ENCODE data around the gene ASMT. TPM values are rescaled to one million over a fixed set of nuclear protein-coding genes. Genes with fewer than 3 reads are reported as not detected.

Gene ASMT
- total RNA-seq, 1 donor from 2014 or later = not detected

DNA sequence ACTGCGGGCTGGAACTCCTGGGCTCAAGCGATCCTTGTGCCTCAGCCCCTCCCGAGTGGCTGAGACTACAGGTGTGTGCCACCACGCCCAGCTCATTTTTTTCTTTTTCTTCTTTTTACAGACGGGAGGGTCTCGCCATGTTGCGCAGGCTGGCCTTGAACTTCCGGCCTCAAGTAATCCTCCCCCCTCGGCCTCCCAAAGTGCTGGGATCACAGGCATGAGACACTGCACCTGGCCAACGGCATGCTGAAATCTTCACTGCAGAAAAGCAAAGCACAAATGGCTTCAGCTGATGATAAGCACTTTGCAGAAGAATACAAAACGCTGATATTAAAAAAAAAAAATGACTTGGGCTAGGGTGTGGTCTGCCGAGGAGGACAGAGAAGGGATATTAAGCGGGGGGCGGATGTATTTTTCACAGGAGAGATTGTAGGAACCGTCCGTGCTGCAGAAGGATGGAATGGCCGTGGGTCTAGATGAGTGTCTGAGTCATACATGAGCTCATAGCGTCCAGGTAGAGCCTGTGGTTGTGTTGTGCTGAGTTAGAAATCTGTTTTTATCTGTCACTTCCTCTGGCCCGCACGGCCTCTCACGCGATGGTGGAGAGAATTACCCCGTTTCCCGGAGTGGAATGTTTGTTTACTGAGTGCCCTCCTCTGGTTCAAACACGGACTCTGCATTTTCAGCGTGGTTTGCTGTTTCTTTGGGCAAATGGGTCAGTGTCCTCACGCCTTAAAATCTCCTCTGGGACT lies 32.0 kb upstream of the ASMT start:
- Histone ChIP-seq H3K27me3 (ENCODE audit: control insufficient read depth, insufficient read depth, low read length) (no peaks in the 10 kb centered on the region), H3K36me3 (ENCODE audit: control insufficient read depth, insufficient read depth, low read length) (no peaks in the 10 kb centered on the region), H3K4me3 (ENCODE audit: low read depth, low read length) (no peak overlapping the region)
- TF ChIP-seq, protein P1, sequence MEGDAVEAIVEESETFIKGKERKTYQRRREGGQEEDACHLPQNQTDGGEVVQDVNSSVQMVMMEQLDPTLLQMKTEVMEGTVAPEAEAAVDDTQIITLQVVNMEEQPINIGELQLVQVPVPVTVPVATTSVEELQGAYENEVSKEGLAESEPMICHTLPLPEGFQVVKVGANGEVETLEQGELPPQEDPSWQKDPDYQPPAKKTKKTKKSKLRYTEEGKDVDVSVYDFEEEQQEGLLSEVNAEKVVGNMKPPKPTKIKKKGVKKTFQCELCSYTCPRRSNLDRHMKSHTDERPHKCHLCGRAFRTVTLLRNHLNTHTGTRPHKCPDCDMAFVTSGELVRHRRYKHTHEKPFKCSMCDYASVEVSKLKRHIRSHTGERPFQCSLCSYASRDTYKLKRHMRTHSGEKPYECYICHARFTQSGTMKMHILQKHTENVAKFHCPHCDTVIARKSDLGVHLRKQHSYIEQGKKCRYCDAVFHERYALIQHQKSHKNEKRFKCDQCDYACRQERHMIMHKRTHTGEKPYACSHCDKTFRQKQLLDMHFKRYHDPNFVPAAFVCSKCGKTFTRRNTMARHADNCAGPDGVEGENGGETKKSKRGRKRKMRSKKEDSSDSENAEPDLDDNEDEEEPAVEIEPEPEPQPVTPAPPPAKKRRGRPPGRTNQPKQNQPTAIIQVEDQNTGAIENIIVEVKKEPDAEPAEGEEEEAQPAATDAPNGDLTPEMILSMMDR (IDR thresholded peaks at IDR 0.05; ENCODE audit: insufficient read depth, low read length, poor library complexity, severe bottlenecking) = no peak
- DNase-seq (ENCODE audit: low read depth) = no peak

- H3K4me3 ChIP-seq (ENCODE audit: low read depth, low read length) = no peak overlapping the region
- TF ChIP-seq, protein P1 (IDR thresholded peaks at IDR 0.05; ENCODE audit: insufficient read depth, low read length, poor library complexity, severe bottlenecking) = no peak
Measured at GRCh38 chrX:1584237-1585011, 30.4 kb upstream of the ASMT start.

DNA sequence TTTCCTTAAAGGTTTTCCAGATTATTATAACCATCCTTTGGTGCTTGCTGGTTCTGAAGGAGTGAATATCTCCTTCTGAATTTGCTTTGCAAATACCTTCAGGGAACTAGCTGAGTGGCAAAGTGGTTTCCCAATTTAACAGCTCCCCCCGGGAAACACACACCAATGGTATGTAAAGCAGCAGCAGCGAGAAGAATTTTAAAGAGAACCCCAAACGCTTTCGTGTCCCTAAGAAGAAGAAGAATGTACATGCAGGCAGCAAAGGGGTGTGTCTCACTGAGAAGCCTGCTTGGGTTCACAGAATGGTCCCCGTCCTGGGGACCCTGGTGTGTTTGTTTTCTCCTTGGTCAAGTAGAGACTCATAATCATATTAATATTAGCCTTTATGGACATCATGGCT lies 27.7 kb upstream of the ASMT start:
- Histone ChIP-seq H3K36me3 (ENCODE audit: control insufficient read depth, insufficient read depth, low read length) (no peaks in the 10 kb centered on the region), H3K4me3 (ENCODE audit: low read depth, low read length) (no peak overlapping the region), H3K27me3 (ENCODE audit: control insufficient read depth, insufficient read depth, low read length) (no peaks in the 10 kb centered on the region)
- TF ChIP-seq, protein P1 (IDR thresholded peaks at IDR 0.05; ENCODE audit: insufficient read depth, low read length, poor library complexity, severe bottlenecking) = no peak
- DNase-seq (ENCODE audit: low read depth) = no peak

More at GRCh38 chrX:1584237-1585011, 30.4 kb upstream of the ASMT start:
- no peaks in the 10 kb centered on the region for H3K36me3 ChIP-seq (ENCODE audit: control insufficient read depth, insufficient read depth, low read length)
- H3K27me3 ChIP-seq (ENCODE audit: control insufficient read depth, insufficient read depth, low read length) = no peaks in the 10 kb centered on the region
- no peak for DNase-seq (ENCODE audit: low read depth)

DNA sequence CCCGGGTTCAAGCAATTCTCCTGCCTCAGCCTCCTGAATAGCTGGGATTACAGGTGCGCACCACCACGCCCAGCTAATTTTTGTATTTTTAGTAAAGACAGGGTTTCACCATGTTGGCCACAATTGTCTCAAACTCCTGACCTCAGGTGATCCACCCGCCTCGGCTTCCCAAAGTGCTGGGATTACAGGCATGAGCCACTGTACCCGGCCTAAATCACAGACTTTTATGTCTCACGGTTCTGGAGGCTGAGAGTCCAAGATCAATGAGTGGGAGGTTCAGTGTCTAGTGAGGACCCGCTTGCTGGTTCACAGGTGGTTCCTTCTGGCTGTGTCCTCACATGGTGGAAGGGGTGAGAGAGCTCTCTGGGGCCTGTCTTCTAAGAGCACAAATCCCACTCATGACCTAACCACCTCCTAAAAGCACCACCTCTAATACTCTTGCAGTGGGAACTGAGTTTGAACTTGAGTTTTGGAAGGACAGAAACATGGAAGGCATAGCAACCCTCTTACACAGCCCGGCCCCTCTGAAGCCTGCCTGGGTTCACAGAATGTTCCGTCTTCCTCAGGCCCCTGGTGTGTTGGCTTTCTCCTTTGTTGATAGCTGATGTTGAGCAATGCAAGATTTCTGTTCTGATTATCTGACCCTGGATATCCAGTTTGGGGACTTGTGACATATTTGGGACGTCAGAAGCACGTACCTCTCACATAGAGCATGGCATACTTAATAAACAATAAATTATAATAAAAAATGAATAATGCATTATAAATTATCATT lies 25.3 kb upstream of the ASMT start:
- TF ChIP-seq, protein P1 (IDR thresholded peaks at IDR 0.05; ENCODE audit: insufficient read depth, low read length, poor library complexity, severe bottlenecking) = no peak

DNA sequence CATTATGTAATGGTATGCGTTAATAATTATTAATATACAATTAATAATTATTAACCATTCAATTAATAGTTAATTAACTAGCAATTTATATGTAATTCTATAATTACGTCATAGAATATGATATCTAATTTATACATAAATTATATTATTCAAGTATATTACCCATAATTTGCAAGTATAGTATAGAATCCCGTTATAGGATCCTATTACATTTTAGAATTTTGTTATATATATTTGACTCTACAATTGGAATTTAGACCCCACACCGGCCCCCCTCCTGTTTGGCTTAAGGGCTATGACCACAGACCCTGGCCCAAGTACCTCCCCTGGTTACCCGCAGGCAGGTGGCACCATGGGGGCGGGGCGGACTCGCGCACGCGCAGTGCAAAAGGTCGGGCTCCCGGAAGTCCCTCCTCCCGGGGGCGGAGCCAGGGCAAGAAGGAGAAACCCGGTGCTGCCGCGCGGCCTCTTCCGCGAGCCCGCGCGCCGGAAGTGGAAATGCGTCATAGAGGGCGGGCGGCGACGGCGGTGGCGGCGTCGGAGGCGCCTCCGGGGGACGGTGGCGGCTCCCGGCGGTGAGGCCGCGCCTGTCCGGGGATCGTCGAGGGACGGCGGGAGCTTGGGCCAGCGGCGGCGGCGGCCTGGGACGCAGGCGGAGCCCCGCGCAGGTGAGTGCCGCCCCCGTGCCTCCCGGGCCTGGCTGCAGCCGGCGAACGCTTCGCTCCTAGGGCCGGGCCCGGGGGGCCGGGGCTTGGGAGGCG lies 23.6 kb upstream of the ASMT start, which contains the start of gene AKAP17A:
TSS of gene AKAP17A (plus strand) at position 503 of the 761 bp plus-strand sequence. CDS start 1,859 bp downstream, outside the sequence.
- Histone ChIP-seq H3K36me3 (ENCODE audit: control insufficient read depth, insufficient read depth, low read length) (peaks cover 4% of the 10 kb centered on the region), H3K4me3 (ENCODE audit: low read depth, low read length) (peak within 1 kb of the TSS; percentile 97), H3K27me3 (ENCODE audit: control insufficient read depth, insufficient read depth, low read length) (no peaks in the 10 kb centered on the region)
- DNase-seq (ENCODE audit: low read depth) = peak; percentile 73
- TF ChIP-seq, protein P1 (IDR thresholded peaks at IDR 0.05; ENCODE audit: insufficient read depth, low read length, poor library complexity, severe bottlenecking) = no peak

More for the DNA sequence above, 25.3 kb upstream of the ASMT start:
- H3K27me3 ChIP-seq (ENCODE audit: control insufficient read depth, insufficient read depth, low read length) = no peaks in the 10 kb centered on the region
- no peak overlapping the region for H3K4me3 ChIP-seq (ENCODE audit: low read depth, low read length)
- peaks cover 2% of the 10 kb centered on the region for H3K36me3 ChIP-seq (ENCODE audit: control insufficient read depth, insufficient read depth, low read length)
- DNase-seq (ENCODE audit: low read depth) = no peak

Measured in kidney epithelial cell (primary cell).